ENCODE results near the gene HPS4. TPM values are rescaled to one million over a fixed set of nuclear protein-coding genes. Genes with fewer than 3 reads are reported as not detected.
"Not testable (repeated sequence)": the region's sequence is repeated elsewhere in the genome, so short reads cannot be mapped to it uniquely, and the experiment has no call there.

The HPS4 gene
- total RNA-seq, 1 donor = 64.9 TPM

- DNase-seq (ENCODE audit: low read depth in 2 of 3, low spot score in 2 of 3) = no peak
Observed at GRCh38 chr22:26445577-26446275, 37.9 kb downstream of the HPS4 start.

- no peak for DNase-seq (ENCODE audit: low read depth in 2 of 3, low spot score in 2 of 3)
Observed at GRCh38 chr22:26444777-26445176, 38.8 kb downstream of the HPS4 start.

- DNase-seq (ENCODE audit: low read depth in 2 of 3, low spot score in 2 of 3) = no peak
Observed at GRCh38 chr22:26443901-26444690, 39.5 kb downstream of the HPS4 start.

GRCh38 chr22:26442086-26442756 lies 41.4 kb downstream of the HPS4 start:
- no peak for DNase-seq (ENCODE audit: low read depth in 2 of 3, low spot score in 2 of 3)

DNA sequence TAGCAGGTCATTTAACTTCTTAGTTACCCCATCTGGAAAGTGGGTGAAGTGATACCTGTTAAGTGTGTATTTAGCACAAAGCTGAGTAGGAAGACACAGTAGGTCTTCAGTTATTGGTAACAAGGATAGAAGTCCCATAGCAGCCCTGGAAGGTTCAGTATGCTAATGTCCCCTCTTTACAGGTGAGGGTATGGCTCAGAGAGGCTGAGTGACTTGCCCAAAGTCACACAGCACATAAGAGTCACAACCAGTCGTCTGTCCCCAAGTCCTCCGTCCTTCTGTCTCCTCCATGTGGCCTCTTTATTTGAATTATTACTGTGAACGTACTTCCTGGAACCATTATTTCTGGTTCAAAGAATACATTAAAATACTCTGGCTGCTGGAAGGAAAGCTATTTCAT lies 44.0 kb downstream of the HPS4 start:
- no peak for DNase-seq (ENCODE audit: low read depth in 2 of 3, low spot score in 2 of 3)

GRCh38 chr22:26438776-26439175 lies 44.8 kb downstream of the HPS4 start:
- DNase-seq (ENCODE audit: low read depth in 2 of 3, low spot score in 2 of 3) = not testable (repeated sequence)

DNA sequence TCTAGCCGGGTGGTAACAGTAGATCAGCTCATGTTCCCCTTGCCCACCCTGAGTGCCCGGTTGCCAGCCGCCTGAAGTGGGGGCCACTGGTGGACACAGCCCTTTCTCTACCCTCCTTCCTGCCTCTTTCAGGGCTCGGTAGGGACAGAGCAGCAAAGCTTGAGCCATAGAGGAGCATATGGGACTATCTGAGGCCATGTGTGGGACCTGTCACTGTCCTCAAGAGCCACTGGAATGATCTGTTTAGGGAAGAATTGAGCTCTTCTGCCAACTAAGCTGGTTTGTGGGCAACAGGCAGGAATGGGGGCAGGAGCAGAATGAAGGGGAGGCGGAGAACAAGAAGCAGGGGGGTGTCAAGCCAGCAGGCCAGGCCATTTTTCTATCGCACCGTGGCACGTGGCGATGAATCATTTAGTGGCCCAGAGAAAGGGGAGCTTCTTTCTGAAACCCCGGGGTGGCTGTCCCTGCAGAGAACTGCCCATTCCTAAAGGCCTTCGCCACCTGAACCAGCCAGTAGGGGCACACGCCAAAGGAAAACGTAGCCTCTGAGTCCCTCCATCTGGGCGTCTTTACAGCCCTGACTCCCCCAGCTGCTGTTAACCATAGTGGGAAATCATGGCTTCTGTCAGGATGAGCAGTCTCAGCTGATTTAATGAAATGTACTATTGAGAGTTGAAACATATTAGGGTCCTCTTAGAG lies 45.7 kb downstream of the HPS4 start:
- no peak for DNase-seq (ENCODE audit: low read depth in 2 of 3, low spot score in 2 of 3)

GRCh38 chr22:26436903-26437515 lies 46.6 kb downstream of the HPS4 start:
- no peak for DNase-seq (ENCODE audit: low read depth in 2 of 3, low spot score in 2 of 3)

- no peak for DNase-seq (ENCODE audit: low read depth in 2 of 3, low spot score in 2 of 3)
Observed at GRCh38 chr22:26435327-26436093, 48.1 kb downstream of the HPS4 start.

DNA sequence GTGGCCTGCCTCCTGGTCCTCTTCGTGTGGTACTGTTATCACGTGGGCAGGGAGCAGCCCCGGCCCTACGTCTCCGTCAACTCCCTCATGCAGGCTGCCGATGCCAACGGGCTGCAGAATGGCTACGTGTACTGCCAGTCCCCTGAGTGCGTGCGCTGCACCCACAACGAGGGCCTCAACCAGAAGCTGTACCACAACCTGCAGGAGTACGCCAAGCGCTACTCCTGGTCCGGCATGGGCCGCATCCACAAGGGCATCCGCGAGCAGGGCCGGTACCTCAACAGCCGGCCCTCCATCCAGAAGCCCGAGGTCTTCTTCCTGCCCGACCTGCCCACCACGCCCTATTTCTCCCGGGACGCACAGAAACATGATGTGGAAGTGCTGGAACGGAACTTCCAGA lies 49.8 kb downstream of the HPS4 start:
- no peak for DNase-seq (ENCODE audit: low read depth in 2 of 3, low spot score in 2 of 3)

GRCh38 chr22:26432619-26433311 lies 50.8 kb downstream of the HPS4 start:
- peak in 2 of 3 donors; percentile 51 to 84 for DNase-seq (ENCODE audit: low read depth in 2 of 3, low spot score in 2 of 3)

DNA sequence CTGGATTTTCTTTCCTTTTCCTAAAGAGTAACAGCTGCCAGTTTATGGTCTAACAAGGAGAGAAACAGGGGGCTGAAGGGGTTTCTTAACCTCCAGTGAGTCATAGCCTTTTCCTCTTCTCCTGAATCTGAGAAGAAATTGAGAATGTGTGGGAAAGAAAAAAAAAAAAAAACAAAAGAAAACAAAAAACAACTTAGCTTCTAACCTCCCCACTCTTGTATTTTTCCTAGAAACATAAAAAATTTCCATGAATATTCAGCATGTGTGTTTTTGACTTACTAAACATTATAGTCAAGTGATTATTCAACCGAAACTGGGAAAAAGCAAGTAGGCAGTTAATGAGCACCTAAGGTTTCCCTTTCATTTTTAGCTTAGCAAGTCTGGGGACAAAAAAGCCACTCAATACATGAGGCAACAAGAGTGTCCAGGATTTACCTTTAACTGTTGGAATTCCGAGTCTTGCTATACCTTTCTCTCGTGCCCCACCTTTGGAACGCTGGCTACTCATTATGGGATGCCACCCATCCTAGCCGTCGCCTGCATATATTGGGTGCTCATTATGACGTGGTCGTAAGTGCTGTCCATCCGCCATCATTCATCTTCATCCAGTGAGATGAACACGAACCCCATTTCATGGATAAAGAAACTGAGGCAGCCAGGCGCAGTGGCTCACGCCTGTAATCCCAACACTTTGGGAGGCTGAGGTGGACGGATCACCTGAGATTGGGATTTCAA lies 52.2 kb downstream of the HPS4 start:
- no peak for DNase-seq (ENCODE audit: low read depth in 2 of 3, low spot score in 2 of 3)

- DNase-seq (ENCODE audit: low read depth in 2 of 3, low spot score in 2 of 3) = no peak
Observed at GRCh38 chr22:26430600-26430999, 53.0 kb downstream of the HPS4 start.

- no peak for DNase-seq (ENCODE audit: low read depth in 2 of 3, low spot score in 2 of 3)
Observed at GRCh38 chr22:26429458-26430286, 53.9 kb downstream of the HPS4 start.

GRCh38 chr22:26428515-26429457 lies 54.8 kb downstream of the HPS4 start, which contains the start of gene ASPHD2:
ASPHD2 (plus strand) TSS chr22:26429260; CDS start chr22:26433616, 4,356 bp downstream.
- peak; percentile 67 to 80 (median 71) for DNase-seq (ENCODE audit: low read depth in 2 of 3, low spot score in 2 of 3)

DNA sequence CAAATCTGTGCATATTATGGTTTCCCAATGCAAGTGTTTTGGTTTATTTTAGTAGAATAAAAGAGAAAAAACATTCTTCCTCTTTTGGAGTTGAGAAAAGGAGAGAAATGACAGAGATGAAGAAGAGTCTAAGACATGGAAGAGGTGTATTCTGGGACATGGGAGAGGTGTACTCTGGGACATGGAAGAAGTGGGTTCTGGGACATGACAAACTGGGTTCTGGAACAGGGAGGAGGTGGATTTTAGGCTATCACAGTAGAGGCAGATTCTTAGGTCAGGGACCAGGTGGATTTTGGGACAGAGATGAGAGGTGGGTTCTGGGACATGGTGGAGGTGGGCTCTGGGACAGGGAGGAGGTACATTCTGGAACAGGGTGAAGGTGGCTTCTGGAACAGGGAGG lies 56.7 kb downstream of the HPS4 start:
- no peak for DNase-seq (ENCODE audit: low read depth in 2 of 3, low spot score in 2 of 3)

Data from hematopoietic multipotent progenitor cell (in vitro differentiated cells).